ENCODE measurements around the gene NSL1. TPM values are rescaled to one million over a fixed set of nuclear protein-coding genes. Genes with fewer than 3 reads are reported as not detected.

The NSL1 gene
- polyA plus RNA-seq, 1 donor (not counting 4 experiments of a cell fraction or from before 2014, with no cell fraction given), result 25.5 TPM

DNA sequence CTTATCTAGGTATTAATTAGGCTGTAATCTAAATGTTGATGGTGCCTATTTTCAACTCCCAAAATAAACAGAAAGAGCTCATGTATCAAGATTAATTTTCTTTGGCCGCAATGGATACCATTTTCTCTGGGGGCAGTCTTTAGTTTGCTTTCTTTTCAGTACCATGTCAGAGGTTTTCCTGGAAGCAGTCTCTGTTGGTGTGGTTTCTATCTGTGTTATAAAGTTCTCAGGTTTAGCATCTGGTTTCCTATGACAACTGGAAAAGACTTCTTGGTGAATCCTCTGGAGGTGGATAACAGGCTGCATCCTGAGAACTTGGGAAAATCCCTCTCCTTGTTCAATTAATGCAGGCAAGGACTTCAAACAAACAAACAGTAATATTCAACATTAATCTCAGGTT, 53.2 kb downstream of the NSL1 start:
- dilution Hi-C loops (cut with MboI; ENCODE audit: extremely low pct_ligation_motif_present, low sequenced_read_pairs), result no loop called here
- FAIRE-seq, result no peak

DNA sequence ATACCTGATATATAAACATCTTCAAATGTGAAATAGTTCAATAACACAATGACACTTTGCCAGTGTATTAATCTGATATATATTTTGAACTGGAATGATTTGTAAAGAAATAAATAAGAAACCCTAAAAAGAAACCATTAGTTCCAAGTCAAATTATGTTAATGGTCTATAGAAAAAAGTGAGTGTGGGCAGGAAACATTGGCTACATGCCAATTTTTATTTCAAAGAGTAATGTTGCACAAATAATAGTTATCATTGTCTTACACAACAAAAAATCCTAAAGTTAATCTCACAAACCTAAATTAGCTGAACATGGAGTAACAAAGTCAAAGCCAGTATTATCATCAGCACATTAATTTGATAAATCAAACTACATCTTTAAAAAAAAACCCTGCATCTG, 54.0 kb downstream of the NSL1 start:
- Histone ChIP-seq H2AFZ (ENCODE audit: control insufficient read depth, low read length) (no peak overlapping the region), H4K20me1 (ENCODE audit: control insufficient read depth, extremely low read depth, insufficient read depth, low read length) (no peaks in the 10 kb centered on the region), H3K9me1 (ENCODE audit: control insufficient read depth, extremely low read depth, insufficient read depth, low read length) (no peaks in the 10 kb centered on the region), H3K4me1 (ENCODE audit: control insufficient read depth, extremely low read depth, insufficient read depth, low read length) (no peaks in the 10 kb centered on the region), H3K36me3 (ENCODE audit: control insufficient read depth in 2 of 2, extremely low read depth in 1 of 2, insufficient read depth in 2 of 2, low read length in 2 of 2) (no peaks in the 10 kb centered on the region), H3K4me2 (ENCODE audit: control insufficient read depth, extremely low read depth, insufficient read depth, low read depth, low read length) (no peak overlapping the region), H3K79me2 (ENCODE audit: control insufficient read depth, insufficient read depth, low read length) (no peaks in the 10 kb centered on the region), H3K27me3 (ENCODE audit: control insufficient read depth, extremely low read depth, insufficient read depth, low read length) (no peaks in the 10 kb centered on the region), H3K27ac (ENCODE audit: control insufficient read depth, insufficient read depth, low read length) (no peak overlapping the region), H3K9me3 (ENCODE audit: control insufficient read depth, low read depth, low read length) (no peaks in the 10 kb centered on the region), H3K4me3 (ENCODE audit: control insufficient read depth in 2 of 3, extremely low read depth in 1 of 3, insufficient read depth in 2 of 3, low read depth in 1 of 3, low read length in 3 of 3) (no peak overlapping the region), H3K9ac (ENCODE audit: control insufficient read depth, extremely low read depth, insufficient read depth, low read length) (no peak overlapping the region)
- FAIRE-seq, result no peak
- dilution Hi-C loops (cut with MboI; ENCODE audit: extremely low pct_ligation_motif_present, low sequenced_read_pairs), result no loop called here
- TF ChIP-seq EZH2 (IDR thresholded peaks at IDR 0.05; ENCODE audit: low read length), result no peak
- TF ChIP-seq, protein P1, sequence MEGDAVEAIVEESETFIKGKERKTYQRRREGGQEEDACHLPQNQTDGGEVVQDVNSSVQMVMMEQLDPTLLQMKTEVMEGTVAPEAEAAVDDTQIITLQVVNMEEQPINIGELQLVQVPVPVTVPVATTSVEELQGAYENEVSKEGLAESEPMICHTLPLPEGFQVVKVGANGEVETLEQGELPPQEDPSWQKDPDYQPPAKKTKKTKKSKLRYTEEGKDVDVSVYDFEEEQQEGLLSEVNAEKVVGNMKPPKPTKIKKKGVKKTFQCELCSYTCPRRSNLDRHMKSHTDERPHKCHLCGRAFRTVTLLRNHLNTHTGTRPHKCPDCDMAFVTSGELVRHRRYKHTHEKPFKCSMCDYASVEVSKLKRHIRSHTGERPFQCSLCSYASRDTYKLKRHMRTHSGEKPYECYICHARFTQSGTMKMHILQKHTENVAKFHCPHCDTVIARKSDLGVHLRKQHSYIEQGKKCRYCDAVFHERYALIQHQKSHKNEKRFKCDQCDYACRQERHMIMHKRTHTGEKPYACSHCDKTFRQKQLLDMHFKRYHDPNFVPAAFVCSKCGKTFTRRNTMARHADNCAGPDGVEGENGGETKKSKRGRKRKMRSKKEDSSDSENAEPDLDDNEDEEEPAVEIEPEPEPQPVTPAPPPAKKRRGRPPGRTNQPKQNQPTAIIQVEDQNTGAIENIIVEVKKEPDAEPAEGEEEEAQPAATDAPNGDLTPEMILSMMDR (optimal IDR thresholded peaks at IDR 0.05 in 1 of 3, IDR thresholded peaks at IDR 0.05 in 1 of 3, conservative IDR thresholded peaks at IDR 0.05 in 1 of 3; ENCODE audit: extremely low read depth in 1 of 3, insufficient read depth in 2 of 3, low read length in 3 of 3), result no peak
- no peak for DNase-seq (ENCODE audit: low read depth, low spot score)

More for the DNA sequence above, 53.2 kb downstream of the NSL1 start:
- H3K79me2 ChIP-seq (ENCODE audit: control insufficient read depth, insufficient read depth, low read length), result no peaks in the 10 kb centered on the region
- no peak overlapping the region for H3K27ac ChIP-seq (ENCODE audit: control insufficient read depth, insufficient read depth, low read length)
- H3K27me3 ChIP-seq (ENCODE audit: control insufficient read depth, extremely low read depth, insufficient read depth, low read length), result no peaks in the 10 kb centered on the region
- H3K4me3 ChIP-seq (ENCODE audit: control insufficient read depth in 2 of 3, extremely low read depth in 1 of 3, insufficient read depth in 2 of 3, low read depth in 1 of 3, low read length in 3 of 3), result no peak overlapping the region
- H3K36me3 ChIP-seq (ENCODE audit: control insufficient read depth in 2 of 2, extremely low read depth in 1 of 2, insufficient read depth in 2 of 2, low read length in 2 of 2), result no peaks in the 10 kb centered on the region
- no peak overlapping the region for H2AFZ ChIP-seq (ENCODE audit: control insufficient read depth, low read length)
- H3K4me1 ChIP-seq (ENCODE audit: control insufficient read depth, extremely low read depth, insufficient read depth, low read length), result no peaks in the 10 kb centered on the region
- H3K9ac ChIP-seq (ENCODE audit: control insufficient read depth, extremely low read depth, insufficient read depth, low read length), result no peak overlapping the region
- H3K4me2 ChIP-seq (ENCODE audit: control insufficient read depth, extremely low read depth, insufficient read depth, low read depth, low read length), result no peak overlapping the region
- H3K9me1 ChIP-seq (ENCODE audit: control insufficient read depth, extremely low read depth, insufficient read depth, low read length), result no peaks in the 10 kb centered on the region
- TF ChIP-seq, protein P1 (optimal IDR thresholded peaks at IDR 0.05 in 1 of 3, IDR thresholded peaks at IDR 0.05 in 1 of 3, conservative IDR thresholded peaks at IDR 0.05 in 1 of 3; ENCODE audit: extremely low read depth in 1 of 3, insufficient read depth in 2 of 3, low read length in 3 of 3), result no peak
- TF ChIP-seq EZH2 (IDR thresholded peaks at IDR 0.05; ENCODE audit: low read length), result no peak
- no peaks in the 10 kb centered on the region for H3K9me3 ChIP-seq (ENCODE audit: control insufficient read depth, low read depth, low read length)
- no peak for DNase-seq (ENCODE audit: low read depth, low spot score)
- H4K20me1 ChIP-seq (ENCODE audit: control insufficient read depth, extremely low read depth, insufficient read depth, low read length), result no peaks in the 10 kb centered on the region

All from keratinocyte (primary cell).